HEK293 (cell line): ENCODE data around the gene NR1H3.

Source experiments
- EGR2 ChIP-seq: fragments of 450-650 bp; formaldehyde crosslinking; IDR thresholded peaks from 2 replicates; pipeline ENCODE4 v1.5.1; 2016; ENCODE audit warnings: low read depth, missing biosample characterization, missing genetic modification characterization
- REST ChIP-seq: fragments of 450-650 bp; formaldehyde crosslinking; IDR thresholded peaks from 2 replicates; pipeline ENCODE4 v1.5.1; 2016; ENCODE audit warnings: missing biosample characterization, missing genetic modification characterization
- ZBTB7A ChIP-seq: fragments of 450-650 bp; formaldehyde crosslinking; IDR thresholded peaks from 2 replicates; pipeline ENCODE4 v1.5.1; 2016; ENCODE audit warnings: low read depth, missing biosample characterization, missing genetic modification characterization
- ZNF184 ChIP-seq: fragments of 450-650 bp; IDR thresholded peaks from 2 replicates; pipeline ENCODE4 v1.5.1; 2018; ENCODE audit warnings: missing biosample characterization, mild to moderate bottlenecking, missing genetic modification characterization
- ZNF202 ChIP-seq: fragments of 450-650 bp; formaldehyde crosslinking; IDR thresholded peaks from 2 replicates; pipeline ENCODE4 v1.5.1; 2016; ENCODE audit warnings: missing biosample characterization, missing genetic modification characterization, borderline replicate concordance
- ZNF324 ChIP-seq: fragments of 450-650 bp; formaldehyde crosslinking; IDR thresholded peaks from 2 replicates; pipeline ENCODE4 v1.5.1; 2016; ENCODE audit warnings: missing biosample characterization, missing genetic modification characterization
- ZNF501 ChIP-seq: fragments of 450-650 bp; formaldehyde crosslinking; IDR thresholded peaks from 2 replicates; pipeline ENCODE4 v1.5.1; 2016; ENCODE audit warnings: missing biosample characterization, missing genetic modification characterization
- ZNF529 ChIP-seq: fragments of 450-650 bp; formaldehyde crosslinking; IDR thresholded peaks from 2 replicates; pipeline ENCODE4 v1.5.1; 2017; ENCODE audit warnings: missing genetic modification characterization, missing biosample characterization; ENCODE audit not compliant: insufficient replicate concordance
- ZNF560 ChIP-seq: fragments of 450-650 bp; formaldehyde crosslinking; IDR thresholded peaks from 2 replicates; pipeline ENCODE4 v1.5.1; 2017; ENCODE audit warnings: missing biosample characterization, missing genetic modification characterization, borderline replicate concordance
- TF ChIP-seq, protein P1 (sequence below): fragments of 450-650 bp; formaldehyde crosslinking; IDR thresholded peaks from 2 replicates; pipeline ENCODE4 v1.5.1; 2016; ENCODE audit warnings: missing biosample characterization, missing genetic modification characterization
- TF ChIP-seq, protein P2 (sequence below): fragments of 450-650 bp; formaldehyde crosslinking; IDR thresholded peaks from 2 replicates; pipeline ENCODE4 v1.5.1; 2016; ENCODE audit warnings: missing biosample characterization, missing genetic modification characterization

DNA sequence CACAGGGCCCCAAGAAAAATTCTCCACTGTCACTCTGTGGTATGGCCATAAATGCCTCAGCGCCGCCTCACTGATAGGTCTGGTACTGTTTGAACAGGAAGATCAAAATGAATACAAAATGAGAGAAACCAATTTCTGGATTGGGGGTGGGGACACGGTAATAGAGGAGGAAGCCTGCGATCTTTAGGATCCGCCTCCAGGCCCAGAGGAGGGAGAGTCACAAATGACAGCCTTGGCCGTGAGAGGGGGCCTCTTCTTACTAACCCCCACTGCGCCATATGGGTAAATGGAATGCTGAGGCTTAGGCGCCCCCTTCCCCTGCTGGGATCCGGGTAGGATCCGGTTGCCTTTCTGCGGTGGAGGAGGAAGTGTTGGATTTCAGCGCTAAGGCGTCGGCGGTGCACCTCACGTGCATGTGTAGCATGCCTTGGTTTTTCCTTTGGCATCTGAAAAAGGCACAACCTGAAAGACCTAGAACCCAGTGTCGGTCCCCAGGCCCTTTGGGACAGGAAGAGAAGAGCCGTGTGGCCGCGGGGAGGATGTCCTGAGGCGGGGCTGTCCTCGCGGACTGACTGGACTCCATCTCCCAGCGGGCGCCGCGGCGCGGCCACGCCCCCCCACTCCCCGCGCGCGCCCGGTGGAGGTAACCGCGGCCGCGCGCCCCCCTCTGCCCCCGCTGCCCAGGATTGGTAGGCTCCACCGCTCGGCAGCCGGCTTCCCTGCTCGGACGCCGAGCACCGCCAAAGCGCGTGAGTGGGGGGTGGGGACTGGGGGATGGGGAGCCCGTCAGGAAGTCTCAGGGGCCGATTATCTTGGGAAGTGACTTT lies 11.4 kb downstream of the NR1H3 start:
- TF ChIP-seq ZNF324 (tag by site-specific recombination) (peak; percentile 40; the same call in 1 of the 2 replicates), ZNF560 (no peak), ZNF529 (no peak), EGR2 (tag by site-specific recombination) (peak; percentile 31; the same call in 1 of the 2 replicates), REST (tag by site-specific recombination) (no peak), ZNF184 (no peak), ZNF501 (tag by site-specific recombination) (peak; percentile 58; the same call in 1 of the 2 replicates), ZBTB7A (tag by site-specific recombination) (no peak), ZNF202 (tag by site-specific recombination) (no peak)
- TF ChIP-seq, protein P1, sequence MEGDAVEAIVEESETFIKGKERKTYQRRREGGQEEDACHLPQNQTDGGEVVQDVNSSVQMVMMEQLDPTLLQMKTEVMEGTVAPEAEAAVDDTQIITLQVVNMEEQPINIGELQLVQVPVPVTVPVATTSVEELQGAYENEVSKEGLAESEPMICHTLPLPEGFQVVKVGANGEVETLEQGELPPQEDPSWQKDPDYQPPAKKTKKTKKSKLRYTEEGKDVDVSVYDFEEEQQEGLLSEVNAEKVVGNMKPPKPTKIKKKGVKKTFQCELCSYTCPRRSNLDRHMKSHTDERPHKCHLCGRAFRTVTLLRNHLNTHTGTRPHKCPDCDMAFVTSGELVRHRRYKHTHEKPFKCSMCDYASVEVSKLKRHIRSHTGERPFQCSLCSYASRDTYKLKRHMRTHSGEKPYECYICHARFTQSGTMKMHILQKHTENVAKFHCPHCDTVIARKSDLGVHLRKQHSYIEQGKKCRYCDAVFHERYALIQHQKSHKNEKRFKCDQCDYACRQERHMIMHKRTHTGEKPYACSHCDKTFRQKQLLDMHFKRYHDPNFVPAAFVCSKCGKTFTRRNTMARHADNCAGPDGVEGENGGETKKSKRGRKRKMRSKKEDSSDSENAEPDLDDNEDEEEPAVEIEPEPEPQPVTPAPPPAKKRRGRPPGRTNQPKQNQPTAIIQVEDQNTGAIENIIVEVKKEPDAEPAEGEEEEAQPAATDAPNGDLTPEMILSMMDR (tag by site-specific recombination), result peak; percentile 37; the same call in 1 of the 2 replicates
- TF ChIP-seq, protein P2, sequence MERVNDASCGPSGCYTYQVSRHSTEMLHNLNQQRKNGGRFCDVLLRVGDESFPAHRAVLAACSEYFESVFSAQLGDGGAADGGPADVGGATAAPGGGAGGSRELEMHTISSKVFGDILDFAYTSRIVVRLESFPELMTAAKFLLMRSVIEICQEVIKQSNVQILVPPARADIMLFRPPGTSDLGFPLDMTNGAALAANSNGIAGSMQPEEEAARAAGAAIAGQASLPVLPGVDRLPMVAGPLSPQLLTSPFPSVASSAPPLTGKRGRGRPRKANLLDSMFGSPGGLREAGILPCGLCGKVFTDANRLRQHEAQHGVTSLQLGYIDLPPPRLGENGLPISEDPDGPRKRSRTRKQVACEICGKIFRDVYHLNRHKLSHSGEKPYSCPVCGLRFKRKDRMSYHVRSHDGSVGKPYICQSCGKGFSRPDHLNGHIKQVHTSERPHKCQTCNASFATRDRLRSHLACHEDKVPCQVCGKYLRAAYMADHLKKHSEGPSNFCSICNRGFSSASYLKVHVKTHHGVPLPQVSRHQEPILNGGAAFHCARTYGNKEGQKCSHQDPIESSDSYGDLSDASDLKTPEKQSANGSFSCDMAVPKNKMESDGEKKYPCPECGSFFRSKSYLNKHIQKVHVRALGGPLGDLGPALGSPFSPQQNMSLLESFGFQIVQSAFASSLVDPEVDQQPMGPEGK (tag by site-specific recombination), result peak; percentile 61
